Embryonic facial prominence (tissue), 1 donor: ENCODE measurements around the gene SPI1.

Experiments used
- DNase-seq: peaks from one replicate; pipeline ENCODE4 v3.0.0-alpha.2; 2016; ENCODE audit errors: extremely low spot score

Gene SPI1

DNA sequence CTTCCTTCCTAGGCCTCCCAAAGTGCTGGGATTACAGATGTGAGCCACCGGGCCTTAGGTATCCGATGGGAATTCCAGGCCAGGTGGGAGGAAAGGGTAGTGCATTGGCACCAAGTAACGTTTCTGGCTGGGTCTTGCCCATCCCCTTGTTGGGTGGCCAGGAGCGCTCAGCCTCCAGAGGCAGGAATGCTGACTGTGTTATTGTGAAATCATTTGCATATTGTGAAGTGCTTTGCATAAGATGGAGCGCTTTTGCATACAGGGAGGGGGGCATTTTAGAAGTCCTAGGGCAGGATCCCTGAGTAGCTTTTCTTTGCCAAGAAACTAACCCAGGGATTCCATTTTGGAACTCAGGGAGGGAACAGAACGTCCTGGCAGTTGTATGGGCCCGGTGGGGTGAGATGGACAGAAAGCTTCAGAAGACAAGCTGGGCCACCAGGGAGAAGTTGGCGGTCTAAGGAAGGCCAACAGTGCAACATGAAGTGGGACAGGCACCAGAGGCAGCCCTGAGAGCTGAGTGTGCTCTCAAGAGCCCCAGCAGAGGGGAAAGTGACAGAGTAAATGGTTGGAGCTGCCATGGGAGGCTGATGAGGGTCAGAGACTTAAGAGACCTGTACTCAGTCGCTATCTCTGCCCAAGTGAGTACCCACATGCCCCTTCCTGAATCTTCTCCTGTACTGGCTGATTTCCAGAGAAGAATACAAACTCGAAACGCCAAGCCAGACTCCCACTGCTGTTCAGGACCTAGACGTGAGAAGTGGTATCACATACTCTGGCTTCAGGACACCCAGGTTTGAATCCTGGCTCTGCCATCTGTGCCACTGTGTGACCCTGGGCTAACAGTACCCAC lies 28.8 kb upstream of the SPI1 start:
- DNase-seq, result no peak

DNA sequence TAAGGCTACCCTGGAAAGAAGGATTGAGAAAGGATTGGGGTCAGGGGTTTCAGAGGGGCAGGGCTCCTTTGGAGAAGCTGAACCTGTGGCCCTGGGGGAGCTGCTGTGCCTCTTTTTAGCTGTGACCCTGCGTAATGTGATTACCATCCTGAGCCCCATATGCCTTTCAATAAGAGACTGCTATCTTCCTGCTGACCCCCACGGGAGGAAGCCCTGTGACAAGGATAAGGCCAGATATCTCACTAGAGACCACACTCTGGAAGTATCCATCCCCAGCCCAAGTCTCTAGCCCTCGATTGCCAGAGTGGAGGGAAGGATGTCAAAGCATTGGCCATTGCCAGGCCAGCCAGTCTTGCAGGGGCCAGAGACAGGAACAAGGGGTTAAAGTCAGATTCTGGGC lies 25.2 kb upstream of the SPI1 start:
- DNase-seq, result no peak

DNA sequence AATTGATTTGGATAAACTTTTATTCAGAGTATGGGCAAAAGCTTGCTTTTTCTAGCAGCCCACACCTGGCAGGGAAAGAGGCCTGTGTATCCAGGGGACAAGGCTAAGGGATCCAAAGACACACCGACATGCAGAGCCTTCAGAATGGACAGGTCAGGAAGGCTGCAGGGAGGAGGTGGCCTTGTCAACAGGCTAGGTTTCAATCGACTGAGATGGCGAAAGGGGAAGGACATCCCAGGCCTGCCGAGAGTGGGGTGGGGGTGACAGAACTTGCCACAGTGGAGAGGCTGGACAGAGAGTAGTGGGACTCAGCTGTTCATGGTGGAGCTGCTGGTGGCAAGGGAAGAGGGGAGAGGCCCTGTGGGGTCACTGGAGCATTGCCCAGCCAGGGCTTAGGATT lies 24.8 kb upstream of the SPI1 start:
- no peak for DNase-seq

DNA sequence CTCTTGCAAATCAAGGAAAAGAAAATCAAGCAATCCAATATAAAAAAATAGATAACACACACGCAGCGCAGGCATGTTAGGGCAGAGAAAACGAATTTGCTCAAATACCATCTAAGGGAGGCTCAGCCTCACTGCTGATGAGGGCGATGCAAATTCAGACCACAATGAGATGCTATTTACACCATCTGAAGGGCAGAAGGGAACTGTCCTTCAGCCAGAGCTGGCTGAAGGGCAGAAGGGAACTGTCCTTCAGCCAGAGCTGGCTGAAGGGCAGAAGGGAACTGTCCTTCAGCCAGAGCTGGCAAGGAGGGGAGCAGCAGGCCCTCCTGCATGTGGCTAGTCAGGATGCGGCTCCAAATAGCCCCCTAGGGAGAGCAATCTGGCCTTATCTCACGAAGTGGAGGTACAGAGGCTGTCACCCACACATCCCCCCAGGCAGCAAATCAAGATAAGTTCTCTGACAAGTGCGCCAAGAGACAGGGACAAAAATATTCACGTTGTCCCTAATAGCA lies 22.5 kb upstream of the SPI1 start:
- DNase-seq, result no peak

DNA sequence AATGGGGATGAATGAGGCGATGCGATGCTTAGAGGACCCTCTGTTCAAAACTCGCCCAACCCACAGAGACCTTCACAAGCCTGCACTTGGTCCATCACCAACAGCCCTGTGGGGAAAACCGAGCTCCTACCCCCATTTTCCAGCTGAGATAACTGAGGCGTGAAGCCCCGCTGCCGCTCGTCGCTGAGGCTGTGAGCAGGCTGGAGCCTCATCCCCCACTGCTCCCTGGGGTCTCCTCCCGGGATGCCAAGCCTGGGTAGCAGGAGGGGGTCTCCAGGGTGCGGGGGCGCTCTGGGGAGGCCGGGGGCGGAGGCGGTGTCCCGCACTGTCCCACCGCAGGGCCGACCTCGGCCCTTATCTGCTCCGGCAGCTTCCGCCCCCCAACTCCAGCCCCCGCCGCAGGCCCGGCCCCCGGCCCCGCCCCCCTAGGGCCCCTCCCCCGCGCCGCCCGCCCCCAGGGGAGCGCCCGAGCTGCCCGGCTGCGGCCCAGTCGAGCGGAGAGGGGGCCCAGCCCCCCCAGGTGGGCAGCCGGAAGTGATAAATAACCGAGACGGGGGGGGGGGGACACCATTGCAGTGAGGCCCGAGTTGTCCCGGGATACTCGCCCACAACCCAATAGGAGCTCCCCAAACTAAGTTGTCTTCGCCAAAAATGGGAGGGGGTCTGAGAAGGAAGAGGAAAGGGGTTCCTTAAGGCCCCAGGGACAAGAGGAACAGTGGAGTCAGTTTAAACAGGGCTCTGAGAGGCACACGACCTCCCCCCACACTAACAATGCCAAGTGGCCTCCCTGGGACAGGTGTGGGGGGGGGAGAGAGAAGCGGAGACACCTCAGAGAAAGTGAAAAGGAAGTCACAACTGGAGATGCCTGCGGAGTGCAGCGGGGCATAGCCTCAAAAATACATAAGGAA lies 21.8 kb upstream of the SPI1 start:
- DNase-seq, result no peak

DNA sequence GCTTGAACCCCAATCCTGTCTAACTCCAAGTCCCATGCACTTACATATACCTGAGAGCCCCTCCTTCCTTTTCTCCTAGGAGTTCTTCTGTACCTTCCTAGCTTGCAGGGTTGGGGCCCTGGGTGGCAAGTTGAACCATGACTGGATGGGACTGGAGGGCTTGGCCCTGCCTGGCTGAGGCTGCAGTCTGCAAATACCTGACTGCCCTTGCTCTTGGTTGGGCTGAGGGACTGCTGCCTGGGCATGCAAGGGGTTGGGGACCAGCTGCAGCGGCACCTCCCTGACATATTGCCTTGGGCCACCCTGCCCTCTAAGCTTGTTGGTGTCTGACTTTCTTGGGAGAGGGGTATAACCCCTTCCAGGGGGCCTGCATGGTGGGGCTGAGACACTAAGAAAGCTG lies 20.2 kb upstream of the SPI1 start:
- no peak for DNase-seq

DNA sequence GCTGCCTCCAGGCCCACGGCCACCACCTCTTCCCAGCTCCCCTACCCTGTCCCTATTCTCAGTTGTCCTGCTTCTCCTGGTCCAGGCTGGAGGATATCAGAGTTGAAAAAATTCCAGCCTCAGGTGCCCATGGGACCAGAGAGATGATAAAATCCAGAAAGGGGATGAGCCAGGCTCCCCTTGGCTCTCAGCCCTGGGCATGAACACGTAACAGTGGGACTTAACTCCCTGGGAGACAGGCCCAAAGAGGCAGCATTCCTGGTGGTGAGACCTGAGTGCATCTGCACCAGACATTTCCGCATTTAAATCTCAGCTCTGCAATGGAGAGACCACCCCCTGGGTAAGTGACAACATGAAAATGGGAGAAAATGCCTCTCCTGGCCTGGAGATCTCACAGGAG lies 19.7 kb upstream of the SPI1 start:
- no peak for DNase-seq

DNA sequence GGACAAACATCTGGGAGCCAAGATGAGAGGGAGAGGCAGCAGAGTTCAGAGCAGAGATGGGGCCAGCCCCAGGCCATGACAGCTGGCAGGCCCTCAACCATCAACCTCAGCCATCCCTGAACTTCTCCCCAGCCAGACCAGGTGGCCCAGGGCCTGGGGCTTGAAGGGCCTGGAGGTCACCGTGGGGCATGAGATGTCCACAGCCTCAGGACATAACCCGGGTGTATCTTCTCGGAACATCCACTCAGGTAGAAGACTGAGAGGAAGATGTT lies 17.6 kb upstream of the SPI1 start:
- DNase-seq, result no peak

DNA sequence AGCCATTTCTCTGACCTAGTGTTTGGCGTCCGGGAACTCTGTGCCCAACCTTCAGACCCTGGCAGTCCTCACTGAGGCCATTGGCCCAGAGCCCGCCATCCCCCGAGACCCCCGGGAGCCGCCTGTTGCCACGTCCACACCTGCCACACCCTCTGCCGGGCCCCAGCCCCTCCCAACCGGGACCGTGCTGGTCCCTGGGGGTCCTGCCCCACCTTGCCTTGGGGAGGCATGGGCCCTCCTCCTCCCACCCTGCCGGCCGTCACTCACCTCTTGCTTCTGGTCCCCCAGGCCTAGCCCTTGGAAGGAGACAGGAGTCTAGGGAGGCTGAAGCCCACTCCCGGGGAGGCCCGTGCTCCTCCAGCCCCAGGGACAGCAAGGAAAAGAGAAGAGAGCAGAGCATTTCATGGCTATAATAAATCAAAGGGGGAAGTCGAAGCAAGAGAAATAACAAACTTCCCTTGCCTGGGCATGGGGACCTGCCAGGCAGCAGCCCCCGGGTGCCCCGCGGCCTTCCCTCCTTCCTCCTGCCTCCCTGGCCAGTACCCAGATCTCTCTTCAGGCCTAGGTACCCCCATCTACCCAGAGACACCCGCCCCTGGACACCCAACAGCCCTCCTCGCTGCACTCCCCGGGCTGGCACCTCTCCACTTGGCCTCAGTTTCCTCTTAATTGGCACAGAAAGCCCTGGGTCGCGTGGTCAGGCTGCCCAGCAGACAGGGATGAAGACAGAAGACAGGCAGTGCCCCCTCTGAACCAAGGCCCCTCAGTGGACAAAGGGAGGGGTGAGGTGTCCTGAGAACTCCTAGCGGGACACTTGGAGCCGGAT lies 17.1 kb upstream of the SPI1 start:
- DNase-seq, result no peak

DNA sequence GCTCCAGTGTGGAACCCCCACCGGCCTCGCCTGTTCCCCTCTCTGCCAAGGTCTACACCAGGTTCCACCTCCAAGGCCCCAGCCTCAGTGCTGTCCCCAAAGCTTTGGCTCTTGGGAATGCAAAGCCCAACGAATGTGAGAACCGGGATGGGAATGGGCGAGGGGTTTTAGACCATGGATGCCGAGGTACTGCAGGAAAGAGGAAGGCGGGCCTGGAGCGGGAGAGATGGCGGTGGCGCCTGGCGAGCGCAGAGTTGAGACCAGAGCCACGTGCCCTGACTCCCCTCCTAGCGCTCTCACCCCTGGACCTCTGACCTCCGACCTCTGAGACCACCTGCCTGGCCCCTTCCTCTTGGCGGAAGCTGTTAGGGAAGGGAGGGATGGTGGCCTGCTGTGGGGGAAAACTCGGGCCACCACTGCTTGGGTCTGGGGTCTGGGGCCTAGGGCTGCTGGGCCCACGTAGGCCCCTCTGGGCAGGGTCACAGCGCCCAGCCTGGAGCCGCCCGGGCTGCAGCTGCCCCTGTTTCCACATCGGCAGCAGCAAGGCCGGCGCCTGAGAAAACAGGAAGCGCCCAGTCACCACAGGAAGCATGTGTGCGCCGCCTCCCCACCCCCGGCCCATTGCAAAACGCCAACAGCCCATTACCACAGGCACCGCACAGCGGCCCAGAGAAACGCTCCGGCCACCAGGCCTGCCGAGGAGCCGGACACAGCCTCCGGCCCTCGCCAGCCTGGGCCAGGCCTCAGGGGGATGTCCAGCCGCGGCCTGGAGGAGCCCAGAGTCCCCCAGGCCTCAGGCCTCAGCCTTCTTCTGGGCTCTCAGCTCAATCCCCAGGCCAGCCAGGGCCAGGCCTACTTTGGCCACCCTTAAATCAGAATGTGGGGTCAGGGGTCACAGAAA lies 16.2 kb upstream of the SPI1 start:
- DNase-seq, result no peak

DNA sequence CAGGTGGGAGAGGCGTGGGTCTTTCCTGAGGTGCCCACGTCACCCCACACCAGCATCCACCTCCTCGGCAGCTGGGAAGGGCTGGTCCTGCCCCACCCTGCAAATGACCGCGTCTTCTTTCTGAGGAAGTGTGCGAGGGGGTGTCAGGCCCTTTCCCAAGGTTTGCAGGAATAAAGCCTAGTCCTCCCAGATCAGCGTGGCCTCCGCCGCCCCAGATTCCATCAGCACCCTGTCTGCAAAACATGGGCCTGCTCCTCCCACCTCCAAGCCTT lies 15.6 kb upstream of the SPI1 start:
- no peak for DNase-seq

DNA sequence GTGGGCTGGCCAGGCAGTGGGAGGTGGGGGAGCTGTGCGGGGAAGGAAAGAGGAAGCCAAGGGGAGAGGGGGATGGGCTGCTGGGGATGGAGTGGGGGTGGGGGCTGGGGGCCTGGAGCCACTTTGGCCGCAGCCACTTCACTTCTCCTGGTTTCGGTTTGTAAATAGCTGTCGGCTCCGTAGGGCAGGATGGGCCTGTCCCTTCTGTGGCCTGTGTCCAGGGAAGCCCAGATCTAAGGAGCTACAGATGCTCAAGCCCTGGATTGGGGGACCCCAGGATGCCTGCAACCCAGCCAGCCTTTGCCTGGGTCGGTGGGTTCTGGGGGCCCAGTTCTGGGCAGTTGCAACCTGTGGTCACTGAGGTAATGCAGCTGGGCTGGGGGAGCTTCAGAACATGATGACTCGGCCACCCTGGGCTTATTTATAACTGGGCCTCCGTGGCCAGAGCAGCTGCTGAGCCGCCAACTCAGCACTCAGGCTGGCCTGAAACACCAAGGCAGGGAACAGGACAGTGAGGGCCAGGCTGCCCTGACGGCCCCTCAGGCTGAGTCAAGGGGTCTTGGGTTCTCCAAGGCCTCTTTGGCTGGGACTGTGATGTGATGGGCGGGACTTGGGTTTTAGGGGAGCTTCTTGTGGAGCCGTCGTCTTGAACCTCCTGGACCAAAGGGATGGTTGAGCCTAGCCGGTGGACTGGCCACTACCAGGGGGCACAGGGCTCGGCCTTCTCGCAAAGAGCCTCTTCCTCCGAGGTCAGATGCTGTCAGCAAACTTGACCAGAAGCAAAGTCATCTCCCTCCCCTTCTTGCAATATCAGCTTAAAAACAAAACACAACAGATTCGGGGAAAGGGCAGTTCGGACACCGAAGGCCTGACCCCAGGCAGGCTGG lies 15.1 kb upstream of the SPI1 start:
- no peak for DNase-seq

DNA sequence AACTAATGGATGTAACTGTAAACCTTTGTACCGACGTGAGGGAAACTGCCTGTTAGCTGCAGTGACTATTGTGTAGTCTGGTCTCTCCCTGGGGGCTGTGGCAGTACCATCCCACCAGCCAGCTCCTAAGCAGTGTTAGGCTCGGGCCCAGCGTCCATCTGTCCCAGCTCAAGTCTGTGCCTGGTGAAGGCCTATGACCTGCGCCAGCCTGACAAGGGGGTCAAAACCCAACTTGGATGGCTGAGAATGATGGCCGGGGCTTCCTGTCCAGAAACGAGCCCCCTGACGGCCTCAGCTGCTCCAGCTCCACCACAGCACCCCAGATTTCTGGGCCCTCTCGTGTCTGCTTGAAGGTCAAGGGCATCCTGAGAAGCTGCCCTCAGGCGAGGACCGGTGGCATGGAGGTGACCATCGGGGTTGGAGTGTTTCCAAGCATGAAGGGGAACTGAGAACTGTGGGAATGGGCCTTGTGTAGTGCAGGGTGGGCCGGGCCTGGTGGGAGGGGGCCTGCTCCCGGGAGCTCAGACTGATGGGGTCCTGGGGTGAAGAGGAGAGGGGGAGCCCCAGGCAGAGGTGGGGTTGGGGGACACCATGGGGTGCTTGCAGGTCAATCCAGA lies 14.3 kb upstream of the SPI1 start:
- DNase-seq, result no peak

DNA sequence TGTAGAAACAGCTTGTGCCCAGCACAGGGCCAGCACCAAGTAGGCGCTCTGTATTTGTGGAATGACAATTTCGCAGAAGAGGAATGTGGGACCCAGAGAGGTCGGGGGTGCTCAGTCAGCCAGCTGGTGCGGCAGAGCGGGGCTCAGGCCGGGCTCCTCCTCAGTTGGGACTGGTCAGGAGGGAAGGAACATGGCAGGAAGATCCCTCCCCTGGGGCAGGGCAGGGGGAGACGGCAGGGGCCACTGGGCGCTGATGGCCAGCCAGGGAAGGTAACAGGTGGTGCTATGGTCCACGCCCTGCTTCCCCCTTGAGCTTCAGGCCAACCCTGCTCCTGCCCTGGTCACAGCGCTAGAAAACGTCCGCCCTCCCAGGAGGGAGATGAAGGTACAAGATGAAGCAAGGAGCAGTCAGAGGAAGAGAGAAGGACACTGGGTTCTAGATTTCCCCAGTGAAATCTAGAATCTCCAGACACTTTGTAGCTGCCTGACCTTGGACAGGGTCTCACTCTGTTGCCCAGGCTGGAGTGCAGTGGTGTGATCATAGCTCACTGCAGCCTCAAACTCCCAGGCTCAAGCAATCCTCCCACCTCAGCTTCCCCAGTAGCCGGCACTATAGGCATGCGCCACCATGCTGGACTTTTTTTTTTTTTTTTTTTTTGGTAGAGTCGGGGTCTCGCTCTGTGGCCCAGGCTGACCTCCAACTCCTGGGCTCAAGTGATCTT lies 13.5 kb upstream of the SPI1 start:
- no peak for DNase-seq

DNA sequence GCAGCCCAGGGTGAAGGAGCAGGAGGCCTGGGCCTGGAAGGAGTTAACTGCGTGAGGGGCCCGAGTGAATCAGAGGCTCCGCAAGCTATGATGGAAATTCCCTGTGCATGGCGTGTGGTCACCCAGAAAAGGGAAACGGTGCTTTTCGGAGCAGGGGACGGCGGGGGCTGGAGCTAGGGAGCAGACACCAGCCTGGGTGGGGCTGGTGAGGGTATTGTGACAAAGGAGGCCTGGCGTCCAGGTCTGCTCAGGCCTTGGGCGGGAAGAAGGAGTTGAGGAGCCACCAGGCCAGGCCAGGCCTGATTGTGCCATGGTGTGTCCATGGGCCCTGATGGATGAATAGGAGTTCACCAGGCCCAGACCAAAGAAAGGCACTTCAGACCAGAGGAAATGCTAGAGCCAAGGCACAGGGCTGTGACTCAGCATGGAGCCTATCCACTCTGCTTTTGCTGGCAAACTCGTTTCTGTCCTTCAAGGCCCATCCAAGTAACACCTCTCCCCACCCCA lies 12.8 kb upstream of the SPI1 start:
- DNase-seq, result no peak

DNA sequence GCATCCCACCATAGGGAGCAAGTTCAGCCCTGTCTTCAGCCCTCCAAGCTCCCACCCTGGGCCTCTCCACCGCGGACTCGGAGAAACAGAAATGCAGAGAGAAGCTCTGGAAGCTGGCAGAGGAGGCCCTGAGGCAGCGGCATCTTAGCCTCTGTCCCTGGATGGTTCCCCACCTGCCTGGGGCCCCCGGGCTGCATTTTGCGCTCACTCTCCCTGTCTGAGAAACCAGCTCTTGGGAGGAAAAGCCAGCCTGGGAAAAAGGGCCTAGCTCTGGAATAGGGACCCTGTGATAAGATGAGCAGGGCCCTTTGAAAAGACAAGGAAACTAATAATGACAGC lies 12.0 kb upstream of the SPI1 start:
- DNase-seq, result no peak

DNA sequence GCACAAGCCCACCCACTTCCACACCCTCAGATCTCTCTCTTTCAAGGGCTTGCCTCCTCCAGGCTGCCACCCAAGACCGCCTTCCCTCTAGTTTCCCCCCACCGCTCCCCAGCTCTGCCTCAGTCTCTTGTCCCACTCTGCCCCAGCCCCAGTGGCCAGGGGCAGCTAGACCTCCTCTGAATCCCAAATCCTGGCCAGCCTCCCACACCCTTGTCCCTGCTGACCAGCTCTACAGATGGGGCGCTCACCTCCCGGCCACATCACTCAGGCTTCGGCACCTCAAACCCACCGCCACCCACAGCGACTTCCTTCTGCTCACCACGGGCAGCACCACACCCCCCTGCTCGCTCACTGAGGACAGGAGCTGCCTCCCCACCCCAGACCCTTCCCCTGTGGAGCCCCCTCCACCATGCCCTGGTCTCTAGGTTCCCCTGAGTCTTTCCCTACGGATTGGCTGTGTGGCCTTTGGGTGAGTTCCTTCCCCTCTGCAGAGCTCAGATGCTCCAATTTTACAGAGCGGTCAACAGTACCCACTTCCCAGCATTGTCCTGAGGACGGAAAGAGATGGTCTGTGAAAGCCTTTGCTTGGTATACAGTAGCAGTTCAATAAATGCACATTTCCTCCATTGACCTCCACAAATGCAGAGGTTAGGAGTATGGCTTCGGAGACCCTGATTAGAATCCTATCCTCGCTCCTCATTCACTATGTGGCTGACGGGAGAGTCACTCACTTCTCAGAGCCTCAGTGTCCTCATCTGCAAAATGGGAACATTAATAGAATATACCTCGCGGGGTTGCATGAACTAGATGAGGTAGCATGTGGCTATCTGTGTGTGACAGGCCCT lies 11.5 kb upstream of the SPI1 start:
- no peak for DNase-seq
